Ovary (tissue), 9 donors: ENCODE measurements around the gene PRPF19. TPM values are rescaled to one million over a fixed set of nuclear protein-coding genes. Genes with fewer than 3 reads are reported as not detected.
"Not testable (repeated sequence)": the region's sequence is repeated elsewhere in the genome, so short reads cannot be mapped to it uniquely, and the experiment has no call there.

ENCODE experiments used
- DNase-seq, 5 donors: peaks; one replicate each; pipeline ENCODE4 v3.0.0-alpha.2; 2019 to 2020
- H3K27ac ChIP-seq, 2 donors: fragments of 200-600 bp; one replicate each; pipeline versions ENCODE4 v1.5.1 to v1.8.0; 2019 to 2022
- H3K27me3 ChIP-seq: fragments of 200-600 bp; one replicate; pipeline ENCODE4 v1.8.0; 2022
- H3K36me3 ChIP-seq: fragments of 200-600 bp; sonication (generic); one replicate; pipeline ENCODE4 v1.5.1; 2019
- H3K4me1 ChIP-seq: one replicate; pipeline ENCODE4 v1.8.1; 2013; ENCODE audit warnings: mild to moderate bottlenecking, moderate library complexity; ENCODE audit not compliant: insufficient read depth
- H3K4me3 ChIP-seq: fragments of 200-600 bp; sonication (generic); one replicate; pipeline ENCODE4 v1.5.1; 2017
- H3K9me3 ChIP-seq, 2 donors: fragments of 200-600 bp in 1 of 2; sonication (generic) in 1 of 2; one replicate each; pipeline versions ENCODE4 v1.5.1 to v1.8.1; 2013 to 2019; ENCODE audit warnings: mild to moderate bottlenecking in 1 of 2, moderate library complexity in 1 of 2
- CTCF ChIP-seq, 3 donors: fragments of 450-650 bp in 2 of 3; fragments of 200-600 bp in 1 of 3; IDR thresholded peaks; one replicate each; pipeline versions ENCODE4 v1.5.1 to v1.8.0; 2016 to 2022; ENCODE audit warnings: antibody characterized with exemption in 3 of 3, mild to moderate bottlenecking in 1 of 3
- EP300 ChIP-seq: sonication (generic); formaldehyde crosslinking; IDR thresholded peaks from one replicate; pipeline ENCODE4 v1.6.1; 2017; ENCODE audit warnings: antibody characterized with exemption
- POLR2A ChIP-seq: fragments of 450-650 bp; IDR thresholded peaks from one replicate; pipeline ENCODE4 v1.6.1; 2017; ENCODE audit warnings: antibody characterized with exemption, mild to moderate bottlenecking, moderate library complexity
- WGBS, 3 donors: extraction: QIAGEN DNeasy Blood & Tissue Kit in 1 of 3; methylation state at CpG; one replicate each; pipeline versions ENCODE4 v1.1.5 to v1.1.7; 2013 to 2017; 5-methylcytosine and 5-hydroxymethylcytosine counted together
- intact Hi-C, 4 donors: fragments of 100-400 bp; cut with DNase I; formaldehyde crosslinking; loops; one replicate each; pipeline versions ENCODE4 v1.11.0 to v1.15.1; 2022 to 2023
- polyA plus RNA-seq, 2 donors: library from polyadenylated mRNA; stranded (reverse); fragments of 200-250 nt in 1 of 2; fragments of 350-450 nt in 1 of 2; fragmentation: Illumina TruSeq in 1 of 2; extraction: RNeasy Lipid Tissue Mini Kit (QIAGEN cat#74804) in 1 of 2; gene quantifications; one replicate each; pipeline ENCODE4 v1.2.3, GENCODE V29; 2013 to 2014
- total RNA-seq, 7 donors: library from RNA; depleted of rRNA in 2 of 7; stranded (reverse); fragments of >200 nt in 2 of 7; fragmentation: NEBNext Ultra II Directional in 3 of 7; extraction: Animal tissue kit (Norgen Biotek cat#: 25700) in 3 of 7; gene quantifications; one replicate each; pipeline versions ENCODE4 v1.1.0 to v1.2.4, GENCODE V29; 2016 to 2023
- donor health status: DM: no; HTN: no; CAD: no; lungs with moderate emphysema.
- donor health status: DM: no; HTN: no; CAD: no.
- donor health status: Bipolar disorder and iron deficiency.
- donor health status: DM: yes; HTN: yes; CAD: no.
- donor health status: DM: no; HTN: no; CAD: no.
- donor health status: DM: yes; HTN: yes; CAD: no.

Gene PRPF19
- total and polyA plus RNA-seq, 9 donors = 44.1 to 109 (median 91.6) TPM

GRCh38 chr11:60912223-60912850 is 6.0 kb upstream of the PRPF19 start:
- Histone ChIP-seq H3K36me3 (no peaks in the 10 kb centered on the region), H3K27ac (no peak overlapping the region), H3K27me3 (no peaks in the 10 kb centered on the region), H3K9me3 (no peaks in the 10 kb centered on the region), H3K4me1 (peaks cover 3% of the 10 kb centered on the region), H3K4me3 (no peak overlapping the region)
- 65 to 68% (median 67%) methylated on average over 12 of the region's 12 CpGs for WGBS, 3 donors
- no peak for DNase-seq
- TF ChIP-seq POLR2A (no peak), CTCF (IDR thresholded peaks at IDR 0.05) (no peak), EP300 (no peak)
- intact Hi-C loops = no loop called here

DNA sequence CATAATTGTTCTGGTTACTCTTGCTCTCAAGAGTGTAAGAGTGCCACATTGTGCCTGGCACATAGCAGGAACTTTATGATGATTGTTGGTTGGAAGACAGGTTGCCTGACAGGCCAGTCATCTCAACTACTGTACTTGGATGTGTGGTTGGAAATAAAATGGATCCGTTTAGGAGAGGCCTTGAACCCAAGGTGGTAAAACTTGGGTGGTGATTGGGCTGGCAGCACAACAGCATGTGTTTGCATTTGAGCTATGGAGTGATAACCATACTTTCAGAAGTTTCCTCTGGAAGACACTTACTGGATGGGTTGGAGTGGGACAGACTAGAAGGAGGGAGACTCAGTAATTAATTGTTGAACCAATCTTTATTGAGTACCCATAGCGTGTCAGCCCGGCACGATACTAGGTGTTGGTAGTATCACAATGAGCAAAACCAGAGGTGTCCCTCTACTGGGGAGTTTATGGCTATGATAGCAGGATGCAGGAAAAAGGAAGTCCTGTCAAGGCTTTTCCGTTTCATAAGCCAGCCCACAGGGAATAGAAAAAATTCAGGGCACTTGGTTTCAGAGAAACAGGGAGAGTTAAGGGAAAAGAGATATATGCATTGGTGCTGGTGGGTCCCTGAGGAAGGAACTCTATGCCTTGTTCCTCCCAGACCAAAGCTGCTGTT is 4.5 kb upstream of the PRPF19 start:
- no peak for DNase-seq
- no peak for TF ChIP-seq CTCF (IDR thresholded peaks at IDR 0.05)
- no peak for TF ChIP-seq POLR2A
- TF ChIP-seq EP300 = no peak
- H3K27ac ChIP-seq = no peak overlapping the region

GRCh38 chr11:60910281-60910687 is 3.9 kb upstream of the PRPF19 start:
- intact Hi-C loops = no loop called here
- no peak for DNase-seq
- WGBS, 3 donors = 63 to 92% (median 89%) methylated on average over 3 of the region's 3 CpGs
- H3K27me3 ChIP-seq = no peaks in the 10 kb centered on the region
- no peaks in the 10 kb centered on the region for H3K36me3 ChIP-seq
- H3K4me3 ChIP-seq = no peak overlapping the region
- H3K4me1 ChIP-seq = peaks cover 4% of the 10 kb centered on the region
- TF ChIP-seq EP300 = no peak
- no peaks in the 10 kb centered on the region for H3K9me3 ChIP-seq
- H3K27ac ChIP-seq = no peak overlapping the region

More for the DNA sequence above, 4.5 kb upstream of the PRPF19 start:
- Histone ChIP-seq H3K9me3 (no peaks in the 10 kb centered on the region), H3K4me3 (no peak overlapping the region), H3K4me1 (peaks cover 4% of the 10 kb centered on the region), H3K36me3 (no peaks in the 10 kb centered on the region), H3K27me3 (no peaks in the 10 kb centered on the region)
- 51 to 55% (median 53%) methylated on average over 5 of the region's 5 CpGs for WGBS, 3 donors
- intact Hi-C loops = no loop called here

DNA sequence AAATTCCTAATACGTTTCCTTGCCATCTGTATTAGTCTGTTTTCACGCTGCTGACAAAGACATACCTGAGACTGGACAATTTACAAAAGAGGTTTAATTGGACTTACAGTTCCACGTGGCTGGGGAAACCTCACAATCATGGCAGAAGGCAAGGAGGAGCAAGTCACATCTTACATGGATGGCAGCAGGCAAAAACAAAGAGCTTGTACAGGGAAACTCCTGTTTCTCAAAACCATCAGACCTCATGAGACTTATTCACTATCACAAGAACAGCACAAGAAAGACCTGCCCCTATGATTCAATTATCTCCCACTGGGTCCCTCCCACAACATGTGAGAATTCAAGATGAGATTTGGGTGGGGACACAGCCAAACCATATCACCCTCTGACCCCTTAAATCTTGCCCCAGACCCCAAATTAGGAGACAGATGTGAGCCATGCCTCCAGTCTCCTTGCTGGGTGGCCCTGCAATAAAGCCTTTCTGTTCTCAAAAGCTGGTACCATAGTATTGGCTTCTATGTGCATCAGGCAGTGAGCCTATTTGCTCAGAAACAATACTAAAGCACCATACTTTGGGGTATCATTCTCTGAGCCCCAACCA is 3.4 kb upstream of the PRPF19 start:
- H3K27ac ChIP-seq, H3K36me3 ChIP-seq, H3K4me1 ChIP-seq, H3K27me3 ChIP-seq, H3K4me3 ChIP-seq, intact Hi-C loops, DNase-seq, H3K9me3 ChIP-seq: not testable (repeated sequence)
- 59 to 61% (median 60%) methylated on average over 3 of the region's 3 CpGs for WGBS, 3 donors

GRCh38 chr11:60908803-60909202 is 2.4 kb upstream of the PRPF19 start:
- Histone ChIP-seq H3K4me1 (peaks cover 9% of the 10 kb centered on the region), H3K4me3 (no peak overlapping the region), H3K27ac (no peak overlapping the region), H3K27me3 (no peaks in the 10 kb centered on the region), H3K36me3 (no peaks in the 10 kb centered on the region), H3K9me3 (no peaks in the 10 kb centered on the region)
- TF ChIP-seq CTCF (IDR thresholded peaks at IDR 0.05) = no peak
- no peak for DNase-seq
- WGBS, 3 donors = 5 to 70% (median 24%) methylated on average over 1 of the region's 1 CpG
- intact Hi-C loops = no loop called here
